ENCODE measurements around the gene NCOA5. TPM values are rescaled to one million over a fixed set of nuclear protein-coding genes. Genes with fewer than 3 reads are reported as not detected.

The NCOA5 gene
- polyA plus RNA-seq, 1 donor (not counting 4 experiments of a cell fraction or from before 2014, with no cell fraction given), result 17.6 TPM

- DNase-seq (ENCODE audit: low read depth, low spot score) (no peak), FAIRE-seq (no peak)
- TF ChIP-seq CTCF (optimal IDR thresholded peaks at IDR 0.05 in 1 of 3, IDR thresholded peaks at IDR 0.05 in 1 of 3, conservative IDR thresholded peaks at IDR 0.05 in 1 of 3; ENCODE audit: extremely low read depth in 1 of 3, insufficient read depth in 2 of 3, low read length in 3 of 3), result no peak
- TF ChIP-seq EZH2 (IDR thresholded peaks at IDR 0.05; ENCODE audit: low read length), result no peak
- no peak overlapping the region for H2AFZ ChIP-seq (ENCODE audit: control insufficient read depth, low read length)
- no peaks in the 10 kb centered on the region for H3K27me3 ChIP-seq (ENCODE audit: control insufficient read depth, extremely low read depth, insufficient read depth, low read length)
- no peak overlapping the region for H3K4me3 ChIP-seq (ENCODE audit: control insufficient read depth in 2 of 3, extremely low read depth in 1 of 3, insufficient read depth in 2 of 3, low read depth in 1 of 3, low read length in 3 of 3)
- no peak overlapping the region for H3K4me2 ChIP-seq (ENCODE audit: control insufficient read depth, extremely low read depth, insufficient read depth, low read depth, low read length)
- no peak overlapping the region for H3K9ac ChIP-seq (ENCODE audit: control insufficient read depth, extremely low read depth, insufficient read depth, low read length)
- H3K79me2 ChIP-seq (ENCODE audit: control insufficient read depth, insufficient read depth, low read length), result peaks cover 2% of the 10 kb centered on the region
- no peaks in the 10 kb centered on the region for H3K9me3 ChIP-seq (ENCODE audit: control insufficient read depth, low read depth, low read length)
- no peaks in the 10 kb centered on the region for H3K9me1 ChIP-seq (ENCODE audit: control insufficient read depth, extremely low read depth, insufficient read depth, low read length)
- no peak overlapping the region for H3K27ac ChIP-seq (ENCODE audit: control insufficient read depth, insufficient read depth, low read length)
- H3K36me3 ChIP-seq (ENCODE audit: control insufficient read depth in 2 of 2, extremely low read depth in 1 of 2, insufficient read depth in 2 of 2, low read length in 2 of 2), result peaks cover 1 to 12% of the 10 kb centered on the region in 2 experiments
- H4K20me1 ChIP-seq (ENCODE audit: control insufficient read depth, extremely low read depth, insufficient read depth, low read length), result peaks cover 12% of the 10 kb centered on the region
- dilution Hi-C loops (cut with MboI; ENCODE audit: extremely low pct_ligation_motif_present, low sequenced_read_pairs), result no loop called here
- H3K4me1 ChIP-seq (ENCODE audit: control insufficient read depth, extremely low read depth, insufficient read depth, low read length), result peaks cover 11% of the 10 kb centered on the region
Measured at GRCh38 chr20:46073024-46073423, 16.7 kb downstream of the NCOA5 start.

- Histone ChIP-seq H3K27ac (ENCODE audit: control insufficient read depth, insufficient read depth, low read length) (no peak overlapping the region), H3K79me2 (ENCODE audit: control insufficient read depth, insufficient read depth, low read length) (no peaks in the 10 kb centered on the region), H3K36me3 (ENCODE audit: control insufficient read depth in 2 of 2, extremely low read depth in 1 of 2, insufficient read depth in 2 of 2, low read length in 2 of 2) (peaks cover 2 to 18% of the 10 kb centered on the region in 2 experiments), H3K4me2 (ENCODE audit: control insufficient read depth, extremely low read depth, insufficient read depth, low read depth, low read length) (no peak overlapping the region), H3K9me3 (ENCODE audit: control insufficient read depth, low read depth, low read length) (no peaks in the 10 kb centered on the region), H4K20me1 (ENCODE audit: control insufficient read depth, extremely low read depth, insufficient read depth, low read length) (peaks cover 12% of the 10 kb centered on the region), H3K9me1 (ENCODE audit: control insufficient read depth, extremely low read depth, insufficient read depth, low read length) (no peaks in the 10 kb centered on the region), H3K4me3 (ENCODE audit: control insufficient read depth in 2 of 3, extremely low read depth in 1 of 3, insufficient read depth in 2 of 3, low read depth in 1 of 3, low read length in 3 of 3) (no peak overlapping the region), H3K9ac (ENCODE audit: control insufficient read depth, extremely low read depth, insufficient read depth, low read length) (no peak overlapping the region), H2AFZ (ENCODE audit: control insufficient read depth, low read length) (no peak overlapping the region), H3K4me1 (ENCODE audit: control insufficient read depth, extremely low read depth, insufficient read depth, low read length) (peaks cover 11% of the 10 kb centered on the region), H3K27me3 (ENCODE audit: control insufficient read depth, extremely low read depth, insufficient read depth, low read length) (no peaks in the 10 kb centered on the region)
- DNase-seq (ENCODE audit: low read depth, low spot score) (no peak), FAIRE-seq (no peak)
- no peak for TF ChIP-seq CTCF (optimal IDR thresholded peaks at IDR 0.05 in 1 of 3, IDR thresholded peaks at IDR 0.05 in 1 of 3, conservative IDR thresholded peaks at IDR 0.05 in 1 of 3; ENCODE audit: extremely low read depth in 1 of 3, insufficient read depth in 2 of 3, low read length in 3 of 3)
- TF ChIP-seq EZH2 (IDR thresholded peaks at IDR 0.05; ENCODE audit: low read length), result no peak
- dilution Hi-C loops (cut with MboI; ENCODE audit: extremely low pct_ligation_motif_present, low sequenced_read_pairs), result no loop called here
Measured at GRCh38 chr20:46071573-46071972, 18.2 kb downstream of the NCOA5 start.
